ENCODE data around the gene LDLRAD3.

DNA sequence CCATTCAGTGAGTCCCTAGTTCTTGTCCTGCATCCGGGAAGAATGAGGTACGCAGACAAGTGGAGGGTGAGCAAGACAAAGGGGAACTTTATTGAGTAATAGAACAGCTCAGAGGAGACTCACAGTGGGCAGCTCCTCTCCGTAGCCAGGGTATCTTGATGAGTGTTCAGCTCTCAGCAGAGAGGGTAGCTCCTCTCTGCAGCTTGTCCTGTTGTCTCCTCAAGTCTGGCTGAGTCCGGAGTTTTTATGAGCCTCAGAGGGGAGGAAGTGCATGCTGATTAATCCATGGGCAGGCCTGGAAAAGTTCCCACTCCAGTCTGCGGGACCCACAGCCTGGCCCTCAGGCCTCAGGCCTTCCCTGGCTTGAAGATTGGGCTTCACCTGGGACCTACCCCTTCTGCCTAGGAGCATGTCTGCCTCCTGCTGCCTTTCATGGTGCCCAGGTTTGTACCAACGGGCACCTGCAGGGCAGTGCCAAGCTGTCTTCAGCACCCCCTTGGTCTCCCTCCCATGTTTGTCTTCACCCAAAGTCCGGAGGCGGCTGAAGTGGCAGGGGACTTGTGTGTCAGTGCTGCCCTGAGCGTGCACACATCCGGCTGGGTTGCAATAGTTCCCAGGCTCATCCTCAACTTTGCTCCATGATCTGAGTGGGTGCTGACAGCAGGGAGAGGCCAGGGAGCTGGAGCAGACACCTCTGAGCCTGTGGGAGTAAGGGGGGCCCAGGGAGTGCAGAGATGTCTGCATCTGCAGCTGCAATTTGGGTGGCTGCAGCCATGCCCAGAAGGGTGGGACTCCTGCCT is 134.2 kb downstream of the LDLRAD3 start:
- TF ChIP-seq CTCF (IDR thresholded peaks at IDR 0.05) = no peak
- TF ChIP-seq POLR2A (IDR thresholded peaks at IDR 0.05) = no peak
- TF ChIP-seq EP300 (IDR thresholded peaks at IDR 0.05) = no peak

All from ovary (tissue), 3 donors.